ENCODE measurements around the gene PDSS1. TPM values are rescaled to one million over a fixed set of nuclear protein-coding genes. Genes with fewer than 3 reads are reported as not detected.

Gene PDSS1
- total and polyA plus RNA-seq, 2 experiments from 2014 or later: 3.7 to 10.5 TPM

GRCh38 chr10:26733750-26734568 lies 36.5 kb downstream of the PDSS1 start:
- no peak for TF ChIP-seq CTCF (IDR thresholded peaks at IDR 0.05; ENCODE audit: low read depth, low read length)
- Histone ChIP-seq H3K36me3 (peaks cover 11% of the 10 kb centered on the region), H3K9me3 (ENCODE audit: low read depth) (no peaks in the 10 kb centered on the region), H3K27me3 (no peaks in the 10 kb centered on the region), H3K4me3 (no peak overlapping the region), H3K27ac (peak overlapping the region; percentile 32), H3K4me1 (ENCODE audit: low read depth) (peaks cover 15% of the 10 kb centered on the region)
- no peak for DNase-seq (ENCODE audit: low read depth in 1 of 2, low spot score in 1 of 2)

GRCh38 chr10:26735435-26735834 lies 37.9 kb downstream of the PDSS1 start:
- DNase-seq (ENCODE audit: low read depth in 1 of 2, low spot score in 1 of 2): no peak
- Histone ChIP-seq H3K9me3 (ENCODE audit: low read depth) (no peaks in the 10 kb centered on the region), H3K4me1 (ENCODE audit: low read depth) (peaks cover 15% of the 10 kb centered on the region), H3K27ac (peak overlapping the region; percentile 32), H3K27me3 (no peaks in the 10 kb centered on the region), H3K4me3 (no peak overlapping the region), H3K36me3 (peaks cover 11% of the 10 kb centered on the region)
- TF ChIP-seq CTCF (IDR thresholded peaks at IDR 0.05; ENCODE audit: low read depth, low read length): no peak

- peaks cover 18% of the 10 kb centered on the region for H3K36me3 ChIP-seq
- TF ChIP-seq CTCF (IDR thresholded peaks at IDR 0.05; ENCODE audit: low read depth, low read length): no peak
Measured at GRCh38 chr10:26737730-26738129, 40.2 kb downstream of the PDSS1 start.

DNA sequence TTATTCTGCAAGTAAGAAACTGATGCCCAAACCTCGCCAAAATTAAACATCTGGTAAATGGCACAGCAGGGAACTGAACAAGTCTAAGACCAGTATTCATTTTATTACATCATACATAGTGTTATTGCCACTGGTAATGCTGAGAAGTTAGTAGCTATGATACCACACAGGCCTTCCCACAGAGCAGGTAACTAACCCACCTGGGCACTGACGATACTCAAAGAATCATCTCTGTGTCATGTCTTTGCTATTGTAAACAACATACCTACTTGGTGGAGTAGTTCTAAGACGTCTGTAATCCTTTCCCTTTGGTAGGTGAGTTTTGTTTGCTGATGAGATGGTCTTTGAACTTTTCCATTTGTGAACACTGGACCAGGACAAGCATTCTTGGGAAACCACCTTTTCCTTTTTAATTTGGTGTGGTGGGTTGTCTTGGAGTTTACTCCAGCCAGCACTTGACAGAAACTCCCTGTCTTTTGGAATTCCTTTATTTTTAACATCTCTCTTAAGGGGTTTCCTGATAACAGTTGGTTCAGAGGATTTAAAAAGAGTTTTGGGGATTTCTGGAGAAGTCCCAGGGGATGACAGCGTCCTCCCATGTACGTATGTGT lies 40.9 kb downstream of the PDSS1 start:
- Histone ChIP-seq H3K4me1 (ENCODE audit: low read depth) (peaks cover 15% of the 10 kb centered on the region), H3K4me3 (no peak overlapping the region), H3K27me3 (no peaks in the 10 kb centered on the region), H3K27ac (no peak overlapping the region), H3K9me3 (ENCODE audit: low read depth) (no peaks in the 10 kb centered on the region), H3K36me3 (peaks cover 24% of the 10 kb centered on the region)
- no peak for TF ChIP-seq CTCF (IDR thresholded peaks at IDR 0.05; ENCODE audit: low read depth, low read length)
- DNase-seq (ENCODE audit: low read depth in 1 of 2, low spot score in 1 of 2): peak in 1 of 2 donors; percentile 18

More at GRCh38 chr10:26737730-26738129, 40.2 kb downstream of the PDSS1 start:
- DNase-seq (ENCODE audit: low read depth in 1 of 2, low spot score in 1 of 2): peak in 1 of 2 donors; percentile 21
- peaks cover 15% of the 10 kb centered on the region for H3K4me1 ChIP-seq (ENCODE audit: low read depth)
- H3K4me3 ChIP-seq: no peak overlapping the region
- H3K9me3 ChIP-seq (ENCODE audit: low read depth): no peaks in the 10 kb centered on the region
- H3K27me3 ChIP-seq: no peaks in the 10 kb centered on the region
- H3K27ac ChIP-seq: no peak overlapping the region

DNA sequence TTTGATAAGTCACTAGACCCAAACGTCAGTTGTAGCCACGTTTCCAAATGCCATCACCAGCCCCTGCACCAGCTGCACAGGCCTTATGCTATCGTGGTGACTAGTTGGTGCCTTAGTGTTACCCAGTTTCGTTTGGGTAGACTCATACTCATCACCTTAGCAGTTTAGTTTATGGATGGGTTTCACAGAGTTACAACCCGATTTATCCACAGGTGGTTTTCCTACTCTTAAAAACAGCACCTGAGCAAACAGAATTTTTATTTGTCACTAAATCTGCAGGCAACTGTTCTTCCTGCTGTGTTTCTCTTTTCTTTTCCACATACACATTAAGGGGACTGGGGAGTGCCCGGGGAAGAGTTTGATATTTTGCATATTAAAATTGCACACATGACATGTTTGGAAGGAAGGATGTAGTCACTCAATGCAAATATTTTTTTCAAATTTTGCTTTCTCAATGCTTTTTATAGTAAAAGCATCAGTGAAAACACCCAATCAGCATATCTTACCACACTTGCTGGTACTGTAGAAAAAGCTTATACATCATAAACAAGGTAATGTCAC lies 41.6 kb downstream of the PDSS1 start:
- Histone ChIP-seq H3K9me3 (ENCODE audit: low read depth) (no peaks in the 10 kb centered on the region), H3K4me1 (ENCODE audit: low read depth) (peaks cover 12% of the 10 kb centered on the region), H3K27me3 (no peaks in the 10 kb centered on the region), H3K36me3 (peaks cover 30% of the 10 kb centered on the region), H3K4me3 (no peak overlapping the region), H3K27ac (no peak overlapping the region)
- DNase-seq (ENCODE audit: low read depth in 1 of 2, low spot score in 1 of 2): no peak
- TF ChIP-seq CTCF (IDR thresholded peaks at IDR 0.05; ENCODE audit: low read depth, low read length): no peak

Measured in cardiac muscle cell (in vitro differentiated cells and primary cell).